GM23338 (cell line): ENCODE data around the gene AAR2. TPM values are rescaled to one million over a fixed set of nuclear protein-coding genes. Genes with fewer than 3 reads are reported as not detected.

ENCODE experiments used
- ATAC-seq: fragments of 200-7000 bp; cut with Tn5 transposase; 3 replicates; pipeline ENCODE4 v1.9.1; 2020
- DNase-seq: peaks from one replicate; pipeline ENCODE4 v3.0.0-alpha.2; 2015; ENCODE audit warnings: low spot score
- H2AFZ ChIP-seq: fragments of 200-600 bp; sonication (generic); 2 replicates; pipeline ENCODE4 v1.8.0; 2016; ENCODE audit warnings: antibody characterized with exemption, mild to moderate bottlenecking, moderate library complexity
- H3F3A ChIP-seq: fragments of 200-600 bp; sonication (generic); replicated peaks from 2 replicates; pipeline ENCODE4 v1.8.0; 2017; ENCODE audit warnings: antibody characterized with exemption, mixed run types, low read depth
- H3K27ac ChIP-seq: fragments of 200-600 bp; sonication (generic); 2 replicates; pipeline ENCODE4 v1.6.1; 2016; ENCODE audit warnings: low read depth
- H3K27me3 ChIP-seq: fragments of 200-600 bp; sonication (generic); 2 replicates; pipeline ENCODE4 v1.8.0; 2016; ENCODE audit warnings: mild to moderate bottlenecking, mixed run types, moderate library complexity; ENCODE audit not compliant: insufficient read depth
- H3K36me3 ChIP-seq: fragments of 200-600 bp; sonication (generic); 2 replicates; pipeline ENCODE4 v1.8.0; 2016; ENCODE audit warnings: mild to moderate bottlenecking; ENCODE audit not compliant: insufficient read depth
- H3K4me1 ChIP-seq: fragments of 200-600 bp; sonication (generic); 2 replicates; pipeline ENCODE4 v1.8.0; 2016; ENCODE audit warnings: mild to moderate bottlenecking, moderate library complexity; ENCODE audit not compliant: insufficient read depth
- H3K4me2 ChIP-seq: fragments of 200-600 bp; sonication (generic); 2 replicates; pipeline ENCODE4 v1.7.1; 2017; ENCODE audit warnings: mixed run types
- H3K4me3 ChIP-seq: fragments of 200-600 bp; sonication (generic); 2 replicates; pipeline ENCODE4 v1.6.1; 2016; ENCODE audit warnings: mixed run types
- H3K79me2 ChIP-seq: fragments of 200-600 bp; sonication (generic); replicated peaks from 2 replicates; pipeline ENCODE4 v1.8.0; 2017; ENCODE audit warnings: mild to moderate bottlenecking; ENCODE audit not compliant: insufficient read depth
- H3K9me2 ChIP-seq: fragments of 200-600 bp; sonication (generic); 2 replicates; pipeline ENCODE4 v1.8.0; 2017; ENCODE audit not compliant: insufficient read depth
- H4K20me1 ChIP-seq: fragments of 200-600 bp; sonication (generic); replicated peaks from 2 replicates; pipeline ENCODE4 v1.8.0; 2017; ENCODE audit warnings: mild to moderate bottlenecking; ENCODE audit not compliant: insufficient read depth
- H3K27ac Mint-ChIP-seq: 2 replicates; pipeline ENCODE4 v1.8.0; 2020; ENCODE audit warnings: inconsistent platforms, mild to moderate bottlenecking, moderate library complexity, mixed read lengths
- H3K27me3 Mint-ChIP-seq: 3 replicates; pipeline ENCODE4 v1.8.0; 2022; ENCODE audit warnings: low read depth, mild to moderate bottlenecking, moderate library complexity, mixed read lengths, inconsistent platforms; ENCODE audit not compliant: insufficient read depth, poor library complexity
- H3K36me3 Mint-ChIP-seq: 3 replicates; pipeline ENCODE4 v1.8.0; 2021; ENCODE audit warnings: low read depth, mild to moderate bottlenecking, inconsistent platforms, moderate library complexity, mixed read lengths
- H3K4me1 Mint-ChIP-seq: 3 replicates; pipeline ENCODE4 v1.8.0; 2020; ENCODE audit warnings: mild to moderate bottlenecking, inconsistent platforms, mixed read lengths
- H3K4me3 Mint-ChIP-seq: 3 replicates; pipeline ENCODE4 v1.8.0; 2021; ENCODE audit warnings: moderate library complexity, mild to moderate bottlenecking, inconsistent platforms, mixed read lengths
- H3K9me3 Mint-ChIP-seq: 3 replicates; pipeline ENCODE4 v1.8.0; 2020; ENCODE audit warnings: moderate library complexity, mild to moderate bottlenecking, inconsistent platforms, mixed read lengths
- CREB1 ChIP-seq: fragments of 250-450 bp; sonication (Bioruptor Pico); IDR thresholded peaks from 2 replicates; pipeline ENCODE4 v1.5.0; 2020; ENCODE audit warnings: low read depth, mild to moderate bottlenecking, moderate library complexity
- CTCF ChIP-seq, 2 experiments: fragments of 200-600 bp in 1 of 2; sonication (generic) in 1 of 2; conservative IDR thresholded peaks; 2 replicates each; pipeline versions ENCODE4 v1.5.1 to v1.6.1; 2016 to 2017; ENCODE audit warnings: antibody characterized with exemption in 2 of 2, low read depth in 2 of 2, mild to moderate bottlenecking in 2 of 2, moderate library complexity in 1 of 2
- ETS1 ChIP-seq: IDR thresholded peaks from 2 replicates; pipeline ENCODE4 v1.6.1; 2016; ENCODE audit warnings: antibody characterized with exemption
- EZH2 ChIP-seq: fragments of 200-600 bp; sonication (generic); IDR thresholded peaks from one replicate; pipeline ENCODE4 v1.8.0; 2017; ENCODE audit warnings: antibody characterized with exemption, mild to moderate bottlenecking, low read depth; ENCODE audit not compliant: unreplicated experiment
- EZH2phosphoT487 ChIP-seq: fragments of 200-600 bp; sonication (generic); IDR thresholded peaks from one replicate; pipeline ENCODE4 v1.8.1; 2018; ENCODE audit warnings: antibody characterized with exemption; ENCODE audit not compliant: unreplicated experiment
- JUNB ChIP-seq: IDR thresholded peaks from one replicate; pipeline ENCODE4 v1.6.1; 2016; ENCODE audit warnings: antibody characterized with exemption; ENCODE audit not compliant: unreplicated experiment
- NANOG ChIP-seq: IDR thresholded peaks from 2 replicates; pipeline ENCODE4 v1.6.1; 2016; ENCODE audit warnings: antibody characterized with exemption, borderline replicate concordance
- POLR2AphosphoS5 ChIP-seq: IDR thresholded peaks from 2 replicates; pipeline ENCODE4 v1.6.1; 2016; ENCODE audit warnings: antibody characterized with exemption, low read depth
- REST ChIP-seq: IDR thresholded peaks from one replicate; pipeline ENCODE4 v1.6.1; 2018; ENCODE audit warnings: antibody characterized with exemption; ENCODE audit not compliant: unreplicated experiment
- STAT1 ChIP-seq: IDR thresholded peaks from one replicate; pipeline ENCODE4 v1.6.1; 2016; ENCODE audit warnings: antibody characterized with exemption; ENCODE audit not compliant: unreplicated experiment
- ZNF114 ChIP-seq: fragments of 250-450 bp; sonication (Bioruptor Pico); IDR thresholded peaks from 2 replicates; pipeline ENCODE4 v1.5.0; 2020; ENCODE audit warnings: mild to moderate bottlenecking, moderate library complexity
- ZNF331 ChIP-seq: fragments of 250-450 bp; sonication (Bioruptor Pico); IDR thresholded peaks from 2 replicates; pipeline ENCODE4 v1.5.0; 2020; ENCODE audit warnings: low read depth, mild to moderate bottlenecking, moderate library complexity
- ZNF462 ChIP-seq: fragments of 250-450 bp; sonication (Bioruptor Pico); IDR thresholded peaks from 2 replicates; pipeline ENCODE4 v1.5.0; 2020; ENCODE audit warnings: mild to moderate bottlenecking, moderate library complexity
- polyA plus RNA-seq: library from polyadenylated mRNA; unstranded; fragments of >200 nt; fragmentation: Nextera tagmentation; extraction: Ambion mirVana; gene quantifications from 2 replicates; pipeline ENCODE4 v1.2.1, GENCODE V29; 2016
- total RNA-seq: library from RNA; depleted of rRNA; stranded (reverse); fragments of >200 nt; shearing (Covaris generic); gene quantifications from 2 replicates; pipeline ENCODE4 v1.2.3, GENCODE V29; 2014

Gene AAR2
- total and polyA plus RNA-seq, 2 experiments from 2014 or later, result 15.8 to 32.6 TPM

- DNase-seq (no peak), ATAC-seq (no peak)
- no peak overlapping the region for H3K4me3 ChIP-seq
- H3K79me2 ChIP-seq, result no peaks in the 10 kb centered on the region
- H2AFZ ChIP-seq, result no peak overlapping the region
- no peaks in the 10 kb centered on the region for H3K36me3 Mint-ChIP-seq
- no peaks in the 10 kb centered on the region for H3K9me2 ChIP-seq
- H3K9me3 Mint-ChIP-seq, result no peaks in the 10 kb centered on the region
- no peaks in the 10 kb centered on the region for H3F3A ChIP-seq
- H3K27ac Mint-ChIP-seq, result no peak overlapping the region
- H3K4me1 Mint-ChIP-seq, result peaks cover 15% of the 10 kb centered on the region
- peaks cover 22% of the 10 kb centered on the region for H3K27me3 Mint-ChIP-seq
- no peaks in the 10 kb centered on the region for H4K20me1 ChIP-seq
- no peak overlapping the region for H3K4me2 ChIP-seq
- TF ChIP-seq ETS1 (no peak), JUNB (no peak), POLR2AphosphoS5 (no peak), STAT1 (no peak), ZNF462 (CRISPR knock-in tag) (no peak), EZH2phosphoT487 (no peak), CTCF (conservative IDR thresholded peaks at IDR 0.05; ENCODE audit: low read depth in 2 of 2) (no peak), EZH2 (no peak), REST (no peak), ZNF331 (CRISPR knock-in tag) (no peak), NANOG (no peak), ZNF114 (CRISPR knock-in tag) (no peak), CREB1 (no peak)
- no peaks in the 10 kb centered on the region for H3K36me3 ChIP-seq
- H3K27ac ChIP-seq, result no peak overlapping the region
- peaks cover 23% of the 10 kb centered on the region for H3K27me3 ChIP-seq
- peaks cover 10% of the 10 kb centered on the region; the same call in 1 of the 2 replicates for H3K4me1 ChIP-seq
- H3K4me3 Mint-ChIP-seq, result no peak overlapping the region
Measured at GRCh38 chr20:36301359-36302119, 65.3 kb downstream of the AAR2 start.
